Activated B cell treated with CpG ODN at 0.5 μM for 24 hours (primary cell): ENCODE measurements around the gene ILKAP. TPM values are rescaled to one million over a fixed set of nuclear protein-coding genes. Genes with fewer than 3 reads are reported as not detected.

Experiments used
- ATAC-seq: fragments of 200-7000 bp; cut with Tn5 transposase; one replicate; pipeline ENCODE4 v1.10.0; 2021; ENCODE audit warnings: low read depth, mild to moderate bottlenecking, moderate library complexity
- CTCF ChIA-PET: fragments of 350-600 bp; sonication (Branson Sonifier 250); formaldehyde crosslinking; loops from one replicate; lab custom pipeline; 2021; ENCODE audit warnings: antibody characterized with exemption; lab: Charles Lee
- POLR2A ChIA-PET: fragments of 350-600 bp; sonication (Branson Sonifier 250); formaldehyde crosslinking; loops from one replicate; lab custom pipeline; 2021; ENCODE audit warnings: antibody characterized with exemption; lab: Charles Lee
- DNase-seq: peaks from one replicate; pipeline ENCODE4 v3.0.0; 2022
- H3K27ac Mint-ChIP-seq: one replicate; pipeline ENCODE4 v1.8.0; 2020; ENCODE audit warnings: mixed read lengths
- H3K27me3 Mint-ChIP-seq: one replicate; pipeline ENCODE4 v1.8.0; 2021; ENCODE audit warnings: mixed read lengths
- H3K36me3 Mint-ChIP-seq: one replicate; pipeline ENCODE4 v1.8.0; 2021; ENCODE audit warnings: low read depth, mixed read lengths
- H3K4me1 Mint-ChIP-seq: one replicate; pipeline ENCODE4 v1.8.0; 2021; ENCODE audit warnings: mixed read lengths
- H3K4me3 Mint-ChIP-seq: one replicate; pipeline ENCODE4 v1.8.0; 2020; ENCODE audit warnings: mild to moderate bottlenecking, mixed read lengths
- H3K9me3 Mint-ChIP-seq: one replicate; pipeline ENCODE4 v1.8.0; 2020; ENCODE audit warnings: mixed read lengths
- intact Hi-C: fragments of 100-400 bp; cut with micrococcal nuclease; formaldehyde crosslinking; loops from one replicate; pipeline ENCODE4 v1.15.1; 2024
- total RNA-seq: library from RNA; stranded (reverse); gene quantifications from 2 replicates; pipeline ENCODE4 v1.2.3, GENCODE V29; 2022
- TF ChIP-seq, protein P1 (sequence below): fragments of 200-600 bp; IDR thresholded peaks from one replicate; pipeline ENCODE4 v1.8.0; 2022; ENCODE audit warnings: antibody characterized with exemption, mild to moderate bottlenecking

ILKAP gene
- total RNA-seq, 1 donor from 2014 or later: 77.3 TPM

DNA sequence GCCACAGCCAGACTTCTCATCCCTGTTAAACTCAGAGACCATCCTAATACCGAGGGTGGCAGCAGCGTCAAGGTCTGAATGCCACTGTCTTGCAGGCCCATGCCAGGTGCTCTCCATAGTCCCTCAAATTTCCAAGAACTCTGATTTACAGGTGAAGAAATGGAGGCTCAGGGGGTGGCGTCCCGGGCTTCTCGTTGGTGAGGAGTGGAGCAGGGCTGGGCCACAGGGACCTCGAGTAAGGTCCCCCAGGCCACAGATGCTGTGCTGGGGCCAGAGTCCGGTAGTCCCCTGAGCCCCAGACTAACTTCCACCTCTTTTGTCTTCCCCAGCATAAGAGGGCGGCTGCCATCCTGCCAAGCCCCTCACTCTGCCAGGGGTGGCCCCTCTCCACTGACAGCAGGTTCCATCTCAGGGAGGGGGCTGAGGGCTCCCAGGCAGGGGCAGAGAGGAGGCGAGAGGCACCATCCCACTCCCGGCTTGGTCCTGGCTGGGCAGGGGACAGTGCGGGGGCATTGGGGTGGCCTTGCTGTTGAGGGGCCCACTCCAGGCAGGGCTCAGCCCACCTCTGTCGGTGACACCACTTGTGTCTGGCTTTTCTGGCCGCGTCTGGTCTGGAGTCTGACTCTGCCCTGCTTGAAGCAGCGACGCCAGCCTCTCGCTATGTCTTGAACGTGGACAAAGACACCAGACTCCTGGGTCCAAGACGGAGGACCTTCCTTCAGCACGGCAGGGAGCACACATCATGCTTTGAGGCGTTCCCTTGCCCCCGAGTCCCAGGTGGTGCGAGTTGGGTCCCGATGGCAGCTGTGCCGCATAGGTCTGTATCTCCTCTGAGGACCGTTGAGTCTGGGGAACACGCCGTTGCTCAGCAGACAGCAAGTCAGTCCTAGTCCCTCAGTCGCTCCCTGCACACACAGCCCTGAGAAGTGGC, 80.9 kb downstream of the ILKAP start:
- POLR2A ChIA-PET: no interaction called here
- H3K4me3 Mint-ChIP-seq: no peak overlapping the region
- no peak for DNase-seq
- no peaks in the 10 kb centered on the region for H3K36me3 Mint-ChIP-seq
- no peak overlapping the region for H3K27ac Mint-ChIP-seq
- CTCF ChIA-PET: no interaction called here
- H3K27me3 Mint-ChIP-seq: peaks cover 4% of the 10 kb centered on the region
- TF ChIP-seq, protein P1, sequence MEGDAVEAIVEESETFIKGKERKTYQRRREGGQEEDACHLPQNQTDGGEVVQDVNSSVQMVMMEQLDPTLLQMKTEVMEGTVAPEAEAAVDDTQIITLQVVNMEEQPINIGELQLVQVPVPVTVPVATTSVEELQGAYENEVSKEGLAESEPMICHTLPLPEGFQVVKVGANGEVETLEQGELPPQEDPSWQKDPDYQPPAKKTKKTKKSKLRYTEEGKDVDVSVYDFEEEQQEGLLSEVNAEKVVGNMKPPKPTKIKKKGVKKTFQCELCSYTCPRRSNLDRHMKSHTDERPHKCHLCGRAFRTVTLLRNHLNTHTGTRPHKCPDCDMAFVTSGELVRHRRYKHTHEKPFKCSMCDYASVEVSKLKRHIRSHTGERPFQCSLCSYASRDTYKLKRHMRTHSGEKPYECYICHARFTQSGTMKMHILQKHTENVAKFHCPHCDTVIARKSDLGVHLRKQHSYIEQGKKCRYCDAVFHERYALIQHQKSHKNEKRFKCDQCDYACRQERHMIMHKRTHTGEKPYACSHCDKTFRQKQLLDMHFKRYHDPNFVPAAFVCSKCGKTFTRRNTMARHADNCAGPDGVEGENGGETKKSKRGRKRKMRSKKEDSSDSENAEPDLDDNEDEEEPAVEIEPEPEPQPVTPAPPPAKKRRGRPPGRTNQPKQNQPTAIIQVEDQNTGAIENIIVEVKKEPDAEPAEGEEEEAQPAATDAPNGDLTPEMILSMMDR: no peak
- H3K9me3 Mint-ChIP-seq: no peaks in the 10 kb centered on the region
- no peak for ATAC-seq
- H3K4me1 Mint-ChIP-seq: peaks cover 6% of the 10 kb centered on the region
- intact Hi-C loops: no loop called here

DNA sequence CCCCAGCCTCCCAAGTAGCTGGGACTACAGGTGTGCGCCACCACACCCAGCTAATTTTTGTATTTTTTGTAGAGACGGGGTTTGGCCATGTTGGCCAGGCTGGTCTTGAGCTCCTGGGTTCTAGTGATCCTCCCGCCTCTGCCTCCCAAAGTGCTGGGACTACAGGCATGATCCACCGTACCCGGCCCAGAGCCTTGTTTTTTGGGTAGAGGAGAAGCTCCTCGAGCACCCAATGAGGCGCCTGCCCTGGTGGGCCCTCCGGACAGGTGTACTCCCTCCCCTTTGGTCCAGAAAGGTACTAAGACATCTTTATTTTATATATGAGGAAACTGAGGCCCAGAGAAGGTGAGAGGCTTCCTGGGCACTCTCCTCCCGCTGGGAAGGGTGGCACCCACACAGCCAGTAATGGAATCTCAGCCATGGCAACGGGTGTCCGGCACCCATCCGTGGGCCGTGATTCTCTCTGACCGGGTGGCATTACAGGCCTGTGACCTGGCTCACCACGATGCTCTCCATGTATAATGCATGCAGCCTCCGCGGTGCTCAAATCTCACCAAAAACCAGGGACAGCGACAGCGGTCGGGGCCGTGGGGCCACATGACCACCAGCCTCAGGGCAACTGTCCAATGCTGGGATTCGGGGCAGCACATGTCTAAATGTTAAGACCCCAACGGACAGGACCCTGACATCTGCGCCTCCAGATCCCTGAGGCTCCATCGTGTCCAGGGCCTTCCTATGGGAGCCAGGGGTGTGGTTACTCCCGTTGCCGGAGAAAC, 81.8 kb downstream of the ILKAP start:
- peaks cover 6% of the 10 kb centered on the region for H3K4me1 Mint-ChIP-seq
- H3K27ac Mint-ChIP-seq: no peak overlapping the region
- peaks cover 5% of the 10 kb centered on the region for H3K27me3 Mint-ChIP-seq
- TF ChIP-seq, protein P1: no peak
- DNase-seq (no peak), ATAC-seq (no peak)
- H3K4me3 Mint-ChIP-seq: no peak overlapping the region
- ChIA-PET POLR2A (no interaction called here), CTCF (no interaction called here)
- H3K36me3 Mint-ChIP-seq: no peaks in the 10 kb centered on the region
- H3K9me3 Mint-ChIP-seq: no peaks in the 10 kb centered on the region
- intact Hi-C loops: no loop called here

DNA sequence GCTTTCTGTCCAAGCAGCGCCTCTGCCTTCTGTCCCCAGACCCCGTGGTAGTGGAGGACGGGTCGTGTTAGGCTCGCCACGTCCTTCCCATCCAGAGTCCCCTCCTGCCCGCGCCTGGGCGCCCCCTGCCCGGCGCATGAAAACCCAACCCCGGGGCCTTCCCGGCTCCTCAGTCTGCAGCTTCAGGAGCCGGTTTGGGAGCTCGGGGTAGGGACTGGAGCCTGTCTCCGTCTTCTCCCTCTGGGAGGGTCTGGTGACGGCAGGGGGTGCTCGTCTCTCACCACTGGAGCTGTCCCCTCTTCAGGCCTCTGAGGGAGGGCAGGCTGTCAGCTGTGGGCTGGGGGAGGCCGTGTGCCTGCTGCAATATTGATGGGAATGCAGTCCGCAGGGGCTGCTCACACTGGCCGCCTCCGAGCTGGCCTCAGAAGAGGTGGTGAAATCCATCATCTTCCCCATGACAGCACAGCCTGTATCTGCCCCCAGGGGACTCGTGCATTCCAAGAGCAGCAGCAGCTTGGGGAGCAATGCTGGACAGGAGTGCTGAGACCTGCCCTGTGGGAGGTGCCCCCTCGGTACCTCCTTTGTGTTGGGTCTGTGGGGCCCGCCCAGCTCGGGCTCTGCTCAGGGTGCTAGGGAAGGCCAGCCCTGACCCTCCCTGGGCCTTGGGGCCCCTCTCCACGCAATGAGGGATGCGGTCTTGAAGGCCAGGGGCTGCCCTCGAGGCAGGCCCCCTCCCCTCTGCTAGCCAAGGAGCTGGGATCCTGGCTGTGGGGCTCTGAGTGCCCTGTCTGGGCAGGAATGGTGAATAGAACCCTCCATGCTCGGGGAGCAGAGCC, 82.8 kb downstream of the ILKAP start:
- intact Hi-C loops: no loop called here
- CTCF ChIA-PET: no interaction called here
- Mint-ChIP-seq H3K27me3 (peaks cover 5% of the 10 kb centered on the region), H3K9me3 (no peaks in the 10 kb centered on the region), H3K36me3 (no peaks in the 10 kb centered on the region), H3K4me3 (no peak overlapping the region), H3K4me1 (peaks cover 6% of the 10 kb centered on the region), H3K27ac (no peak overlapping the region)
- POLR2A ChIA-PET: no interaction called here
- DNase-seq: no peak
- ATAC-seq: no peak
- TF ChIP-seq, protein P1: no peak

Other genes starting within 250 kb of the ILKAP start
- 32.4 and 41.2 TPM in 2 replicates for gene UBE2F, start 236.7 kb downstream of the ILKAP start, total RNA-seq
- gene SCLY, start 142.7 kb downstream of the ILKAP start, total RNA-seq: 24.1 and 26.9 TPM in 2 replicates
- 0.27 and 0.42 TPM in 2 replicates for gene ESPNL, start 103.4 kb downstream of the ILKAP start, total RNA-seq
- gene KLHL30, start 65.0 kb downstream of the ILKAP start, total RNA-seq: not detected in 2 replicates
- gene ERFE, start 44.7 kb downstream of the ILKAP start, total RNA-seq: not detected in 2 replicates
- gene HES6, start 36.3 kb upstream of the ILKAP start, total RNA-seq: 4.4 and 5.0 TPM in 2 replicates
- gene PER2, start 84.9 kb upstream of the ILKAP start, total RNA-seq: 15.8 and 16.6 TPM in 2 replicates
- gene TRAF3IP1, start 116.8 kb upstream of the ILKAP start, total RNA-seq: 9.5 and 9.9 TPM in 2 replicates
- gene ASB1, start 223.2 kb upstream of the ILKAP start, total RNA-seq: 44.5 and 49.8 TPM in 2 replicates